Measurements from ENCODE around the gene RPN2.

GRCh38 chr20:37284691-37285161 is 105.6 kb downstream of the RPN2 start:
- TF ChIP-seq CTCF (IDR thresholded peaks at IDR 0.05) (no peak), POLR2AphosphoS5 (IDR thresholded peaks at IDR 0.05) (no peak)

Measured in upper lobe of left lung (tissue), 4 donors.